Measurements from ENCODE around the gene RFX8.

DNA sequence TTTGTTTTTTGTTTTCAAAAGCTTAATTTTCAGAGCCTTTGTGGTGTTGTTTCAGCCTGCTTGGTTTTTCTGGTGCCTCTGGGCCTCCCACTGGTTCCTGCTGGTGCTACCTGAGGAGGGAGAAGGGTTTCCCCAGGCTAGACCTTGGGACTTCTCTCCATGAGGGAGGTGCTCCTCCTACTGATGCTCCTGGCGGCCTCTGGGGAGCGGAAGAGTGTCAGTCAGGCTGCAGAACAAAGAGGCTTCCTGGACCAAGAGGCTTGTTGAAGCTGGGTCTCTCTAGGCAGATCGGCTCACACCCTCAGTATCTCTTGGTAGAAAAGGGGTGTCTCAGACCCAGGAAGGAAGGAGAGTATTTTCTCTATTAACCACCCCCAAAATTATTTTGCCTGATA, 32.2 kb downstream of the RFX8 start:
- no peak for TF ChIP-seq NFRKB (IDR thresholded peaks at IDR 0.05)
- TF ChIP-seq, protein P1, sequence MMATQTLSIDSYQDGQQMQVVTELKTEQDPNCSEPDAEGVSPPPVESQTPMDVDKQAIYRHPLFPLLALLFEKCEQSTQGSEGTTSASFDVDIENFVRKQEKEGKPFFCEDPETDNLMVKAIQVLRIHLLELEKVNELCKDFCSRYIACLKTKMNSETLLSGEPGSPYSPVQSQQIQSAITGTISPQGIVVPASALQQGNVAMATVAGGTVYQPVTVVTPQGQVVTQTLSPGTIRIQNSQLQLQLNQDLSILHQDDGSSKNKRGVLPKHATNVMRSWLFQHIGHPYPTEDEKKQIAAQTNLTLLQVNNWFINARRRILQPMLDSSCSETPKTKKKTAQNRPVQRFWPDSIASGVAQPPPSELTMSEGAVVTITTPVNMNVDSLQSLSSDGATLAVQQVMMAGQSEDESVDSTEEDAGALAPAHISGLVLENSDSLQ (IDR thresholded peaks at IDR 0.05), result no peak
- TF ChIP-seq ELF4 (IDR thresholded peaks at IDR 0.05), result no peak
- no peak for TF ChIP-seq SP1 (IDR thresholded peaks at IDR 0.05)
- no peak for TF ChIP-seq SUZ12 (IDR thresholded peaks at IDR 0.05)
- no peak for TF ChIP-seq ZNF384 (IDR thresholded peaks at IDR 0.05)
- TF ChIP-seq HDGF (IDR thresholded peaks at IDR 0.05; ENCODE audit: borderline replicate concordance), result no peak
- TF ChIP-seq FOXM1 (IDR thresholded peaks at IDR 0.05; ENCODE audit: borderline replicate concordance), result no peak
- TF ChIP-seq L3MBTL2 (conservative IDR thresholded peaks at IDR 0.05), result no peak
- TF ChIP-seq CTBP1 (IDR thresholded peaks at IDR 0.05; ENCODE audit: borderline replicate concordance), result no peak
- TF ChIP-seq TARDBP (IDR thresholded peaks at IDR 0.05), result no peak
- no peak for TF ChIP-seq LEF1 (IDR thresholded peaks at IDR 0.05; ENCODE audit: borderline replicate concordance)
- TF ChIP-seq FOXK2 (IDR thresholded peaks at IDR 0.05), result no peak
- TF ChIP-seq ARNT (IDR thresholded peaks at IDR 0.05), result no peak
